ENCODE measurements around the gene TBC1D3G. TPM values are rescaled to one million over a fixed set of nuclear protein-coding genes. Genes with fewer than 3 reads are reported as not detected.
"Not testable (repeated sequence)": the region's sequence is repeated elsewhere in the genome, so short reads cannot be mapped to it uniquely, and the experiment has no call there.

TBC1D3G gene
- total RNA-seq (2014; rRNA removed) (not detected in 2 replicates), Bru-seq, nascent RNA (percentile 10 among the genes with signal in this experiment), BruChase-seq, experiment 1, labeled RNA remaining after a 6-hour chase (percentile 9 among the genes with signal in this experiment), BruChase-seq, experiment 2, labeled RNA remaining after a 2-hour chase (percentile 12 among the genes with signal in this experiment)
- long read RNA-seq, partial matches to known transcripts, result 0 of 2 reads
- long read RNA-seq, other reads (novel, unspliced or antisense), result 2 of 2 reads

GRCh38 chr17:36323584-36323983 is at the start of gene TBC1D3G:
Gene TBC1D3G, plus strand, starts transcription at chr17:36323884. Its CDS starts 1,528 bp downstream, at chr17:36325412.
- BruUV-seq (replicated peaks); CTCF ChIA-PET; H3K4me2 ChIP-seq (ENCODE audit: low read length); H3K9ac ChIP-seq (ENCODE audit: low read length); H3K27me3 ChIP-seq (ENCODE audit: low read length); H3F3A ChIP-seq (ENCODE audit: low read length, unreplicated experiment); H3K79me2 ChIP-seq (ENCODE audit: low read length); H3K4me3 ChIP-seq (ENCODE audit: low read length); H3K9me3 ChIP-seq (ENCODE audit: low read length); H3K36me3 ChIP-seq (ENCODE audit: low read depth, low read length); H3K9me2 ChIP-seq (replicated peaks; ENCODE audit: low read length); H2AFZ ChIP-seq (ENCODE audit: low read length); ATAC-seq; H3K27ac ChIP-seq (ENCODE audit: low read length); DNase-seq; H4K20me1 ChIP-seq (ENCODE audit: low read length); intact Hi-C loops (cut with micrococcal nuclease); H3K4me1 ChIP-seq (ENCODE audit: insufficient read depth, low read length); POLR2A ChIA-PET (ENCODE audit: unreplicated experiment): not testable (repeated sequence)

DNA sequence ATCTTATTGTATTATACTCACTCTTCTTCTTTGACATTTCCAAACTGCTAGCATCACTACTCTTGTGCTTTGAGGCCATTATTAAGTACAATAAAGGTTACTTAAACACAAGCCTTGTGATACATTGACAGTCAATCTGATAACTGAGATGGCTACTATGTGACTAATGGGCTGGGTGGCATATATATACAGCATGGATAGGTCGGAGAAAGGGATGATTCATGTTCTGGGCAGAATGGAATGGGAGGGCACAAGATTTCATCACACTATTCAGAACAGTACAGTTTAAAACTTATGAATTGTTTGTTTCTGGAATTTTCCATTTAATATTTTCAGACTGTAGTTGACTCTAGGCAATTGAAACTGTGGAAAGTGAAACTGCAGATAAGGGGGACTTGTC is 40.4 kb upstream of the TBC1D3G start:
- POLR2A ChIA-PET (ENCODE audit: unreplicated experiment); H3K9ac ChIP-seq (ENCODE audit: low read length); H4K20me1 ChIP-seq (ENCODE audit: low read length); DNase-seq; H3K4me1 ChIP-seq (ENCODE audit: insufficient read depth, low read length); H3K4me2 ChIP-seq (ENCODE audit: low read length); BruUV-seq (replicated peaks); H3K27ac ChIP-seq (ENCODE audit: low read length); H3K4me3 ChIP-seq (ENCODE audit: low read length); CTCF ChIA-PET; H3F3A ChIP-seq (ENCODE audit: low read length, unreplicated experiment); H3K27me3 ChIP-seq (ENCODE audit: low read length); intact Hi-C loops (cut with micrococcal nuclease); H3K79me2 ChIP-seq (ENCODE audit: low read length); H3K9me3 ChIP-seq (ENCODE audit: low read length); H2AFZ ChIP-seq (ENCODE audit: low read length); H3K36me3 ChIP-seq (ENCODE audit: low read depth, low read length); H3K9me2 ChIP-seq (replicated peaks; ENCODE audit: low read length): not testable (repeated sequence)
- ATAC-seq, result peak; percentile 94

GRCh38 chr17:36284219-36284618 is 39.5 kb upstream of the TBC1D3G start:
- H3K9me2 ChIP-seq (replicated peaks; ENCODE audit: low read length); H3K9me3 ChIP-seq (ENCODE audit: low read length); H4K20me1 ChIP-seq (ENCODE audit: low read length); H3K36me3 ChIP-seq (ENCODE audit: low read depth, low read length); H3K27me3 ChIP-seq (ENCODE audit: low read length); H3K4me2 ChIP-seq (ENCODE audit: low read length); H3F3A ChIP-seq (ENCODE audit: low read length, unreplicated experiment); H3K4me1 ChIP-seq (ENCODE audit: insufficient read depth, low read length); H2AFZ ChIP-seq (ENCODE audit: low read length); H3K4me3 ChIP-seq (ENCODE audit: low read length); BruUV-seq (replicated peaks); CTCF ChIA-PET; DNase-seq; POLR2A ChIA-PET (ENCODE audit: unreplicated experiment); H3K79me2 ChIP-seq (ENCODE audit: low read length); H3K27ac ChIP-seq (ENCODE audit: low read length); ATAC-seq; intact Hi-C loops (cut with micrococcal nuclease); H3K9ac ChIP-seq (ENCODE audit: low read length): not testable (repeated sequence)

- H3K27me3 ChIP-seq (ENCODE audit: low read length); H3K9me2 ChIP-seq (replicated peaks; ENCODE audit: low read length); H3K4me2 ChIP-seq (ENCODE audit: low read length); POLR2A ChIA-PET (ENCODE audit: unreplicated experiment); H3K4me1 ChIP-seq (ENCODE audit: insufficient read depth, low read length); H3K27ac ChIP-seq (ENCODE audit: low read length); H3K79me2 ChIP-seq (ENCODE audit: low read length); DNase-seq; ATAC-seq; H2AFZ ChIP-seq (ENCODE audit: low read length); H4K20me1 ChIP-seq (ENCODE audit: low read length); H3K9me3 ChIP-seq (ENCODE audit: low read length); CTCF ChIA-PET; H3K36me3 ChIP-seq (ENCODE audit: low read depth, low read length); H3K4me3 ChIP-seq (ENCODE audit: low read length); H3K9ac ChIP-seq (ENCODE audit: low read length); intact Hi-C loops (cut with micrococcal nuclease); H3F3A ChIP-seq (ENCODE audit: low read length, unreplicated experiment); BruUV-seq (replicated peaks): not testable (repeated sequence)
Measured at GRCh38 chr17:36289965-36290612, 33.6 kb upstream of the TBC1D3G start.

DNA sequence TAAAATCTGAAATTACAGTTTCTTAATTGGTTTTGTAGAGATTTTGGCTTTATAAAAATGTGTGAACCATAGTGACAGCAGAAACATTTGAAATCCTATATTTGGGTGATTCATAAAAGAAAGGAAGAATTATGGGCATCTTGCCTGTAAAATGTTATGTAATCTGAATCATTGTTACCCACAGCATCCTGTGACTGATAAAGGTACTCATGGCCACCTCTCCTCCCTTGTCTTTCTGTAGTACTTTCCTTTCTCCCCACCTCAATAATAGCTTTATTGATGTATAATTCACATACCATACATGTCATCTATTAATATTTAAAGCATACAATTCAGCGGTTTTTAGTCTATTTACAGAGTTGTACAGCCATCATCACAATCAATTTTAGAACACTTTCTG is 28.5 kb upstream of the TBC1D3G start:
- H3K27me3 ChIP-seq (ENCODE audit: low read length); H3K4me2 ChIP-seq (ENCODE audit: low read length); CTCF ChIA-PET; POLR2A ChIA-PET (ENCODE audit: unreplicated experiment); H3K4me1 ChIP-seq (ENCODE audit: insufficient read depth, low read length); H3K36me3 ChIP-seq (ENCODE audit: low read depth, low read length); BruUV-seq (replicated peaks); DNase-seq; H3K9ac ChIP-seq (ENCODE audit: low read length); H3K9me3 ChIP-seq (ENCODE audit: low read length); H3K4me3 ChIP-seq (ENCODE audit: low read length); H3F3A ChIP-seq (ENCODE audit: low read length, unreplicated experiment); H3K27ac ChIP-seq (ENCODE audit: low read length); H3K9me2 ChIP-seq (replicated peaks; ENCODE audit: low read length); H3K79me2 ChIP-seq (ENCODE audit: low read length); intact Hi-C loops (cut with micrococcal nuclease); H2AFZ ChIP-seq (ENCODE audit: low read length); H4K20me1 ChIP-seq (ENCODE audit: low read length): not testable (repeated sequence)
- ATAC-seq, result peak; percentile 83

- ATAC-seq; H3K36me3 ChIP-seq (ENCODE audit: low read depth, low read length); H4K20me1 ChIP-seq (ENCODE audit: low read length); H3K27ac ChIP-seq (ENCODE audit: low read length); H3K4me1 ChIP-seq (ENCODE audit: insufficient read depth, low read length); H3K9me3 ChIP-seq (ENCODE audit: low read length); H3K4me3 ChIP-seq (ENCODE audit: low read length); intact Hi-C loops (cut with micrococcal nuclease); CTCF ChIA-PET; H3K9me2 ChIP-seq (replicated peaks; ENCODE audit: low read length); H2AFZ ChIP-seq (ENCODE audit: low read length); H3K4me2 ChIP-seq (ENCODE audit: low read length); DNase-seq; H3F3A ChIP-seq (ENCODE audit: low read length, unreplicated experiment); H3K9ac ChIP-seq (ENCODE audit: low read length); H3K27me3 ChIP-seq (ENCODE audit: low read length); POLR2A ChIA-PET (ENCODE audit: unreplicated experiment); H3K79me2 ChIP-seq (ENCODE audit: low read length): not testable (repeated sequence)
- BruUV-seq (replicated peaks), result TSS peak; percentile 51
Measured at GRCh38 chr17:36315736-36316135, 7.9 kb upstream of the TBC1D3G start.

DNA sequence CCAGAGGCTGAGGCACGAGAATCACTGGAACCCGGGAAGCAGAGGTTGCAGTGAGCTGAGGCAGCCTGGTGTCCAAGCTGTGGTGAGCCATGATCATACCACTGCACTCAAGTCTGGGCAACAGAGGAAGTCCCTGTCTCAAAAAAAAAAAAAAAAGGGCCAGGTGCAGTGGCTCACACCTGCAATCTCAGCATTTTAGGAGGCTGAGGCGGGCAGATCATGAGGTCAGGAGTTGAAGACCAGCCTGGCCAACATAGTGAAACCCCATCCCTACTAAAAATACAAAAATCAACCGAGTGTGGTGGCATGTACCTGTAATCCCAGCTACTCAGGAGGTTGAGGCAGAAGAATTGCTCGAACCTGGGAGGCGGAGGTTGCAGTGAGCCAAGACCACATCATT is 38.8 kb downstream of the TBC1D3G start:
- BruUV-seq (replicated peaks); CTCF ChIA-PET; H3K4me2 ChIP-seq (ENCODE audit: low read length): not testable (repeated sequence)

More for the DNA sequence above, 38.8 kb downstream of the TBC1D3G start:
- H4K20me1 ChIP-seq (ENCODE audit: low read length); H2AFZ ChIP-seq (ENCODE audit: low read length); H3K79me2 ChIP-seq (ENCODE audit: low read length); H3K9ac ChIP-seq (ENCODE audit: low read length); ATAC-seq; H3K4me1 ChIP-seq (ENCODE audit: insufficient read depth, low read length); H3K27me3 ChIP-seq (ENCODE audit: low read length); H3K9me3 ChIP-seq (ENCODE audit: low read length); intact Hi-C loops (cut with micrococcal nuclease); H3K36me3 ChIP-seq (ENCODE audit: low read depth, low read length); DNase-seq; H3K9me2 ChIP-seq (replicated peaks; ENCODE audit: low read length); H3K27ac ChIP-seq (ENCODE audit: low read length); POLR2A ChIA-PET (ENCODE audit: unreplicated experiment); H3K4me3 ChIP-seq (ENCODE audit: low read length); H3F3A ChIP-seq (ENCODE audit: low read length, unreplicated experiment): not testable (repeated sequence)

Measured in PC-3 (cell line).